HG02981 (cell line): ENCODE measurements around the gene CDK16.

ENCODE experiments used
- ATAC-seq: cut with Tn5 transposase; IDR thresholded peaks from one replicate; pipeline ENCODE4 v1.9.1; 2021; ENCODE audit warnings: mild to moderate bottlenecking, moderate library complexity; ENCODE audit not compliant: unreplicated experiment

CDK16 gene

DNA sequence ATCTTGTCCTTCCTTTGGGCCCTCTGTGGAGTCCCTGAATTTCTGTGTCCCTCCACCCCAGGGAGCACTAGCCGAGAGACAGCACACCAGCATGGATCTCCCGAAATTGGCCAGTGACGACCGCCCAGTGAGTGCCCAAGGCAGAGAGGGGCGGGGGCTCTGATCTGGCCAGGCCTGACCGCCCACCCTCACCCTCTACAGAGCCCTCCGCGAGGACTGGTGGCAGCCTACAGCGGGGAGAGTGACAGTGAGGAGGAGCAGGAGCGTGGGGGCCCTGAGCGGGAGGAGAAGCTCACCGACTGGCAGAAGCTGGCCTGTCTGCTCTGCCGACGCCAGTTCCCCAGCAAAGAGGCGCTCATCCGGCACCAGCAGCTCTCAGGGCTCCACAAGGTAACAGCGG is 33.2 kb upstream of the CDK16 start:
- no peak for ATAC-seq

DNA sequence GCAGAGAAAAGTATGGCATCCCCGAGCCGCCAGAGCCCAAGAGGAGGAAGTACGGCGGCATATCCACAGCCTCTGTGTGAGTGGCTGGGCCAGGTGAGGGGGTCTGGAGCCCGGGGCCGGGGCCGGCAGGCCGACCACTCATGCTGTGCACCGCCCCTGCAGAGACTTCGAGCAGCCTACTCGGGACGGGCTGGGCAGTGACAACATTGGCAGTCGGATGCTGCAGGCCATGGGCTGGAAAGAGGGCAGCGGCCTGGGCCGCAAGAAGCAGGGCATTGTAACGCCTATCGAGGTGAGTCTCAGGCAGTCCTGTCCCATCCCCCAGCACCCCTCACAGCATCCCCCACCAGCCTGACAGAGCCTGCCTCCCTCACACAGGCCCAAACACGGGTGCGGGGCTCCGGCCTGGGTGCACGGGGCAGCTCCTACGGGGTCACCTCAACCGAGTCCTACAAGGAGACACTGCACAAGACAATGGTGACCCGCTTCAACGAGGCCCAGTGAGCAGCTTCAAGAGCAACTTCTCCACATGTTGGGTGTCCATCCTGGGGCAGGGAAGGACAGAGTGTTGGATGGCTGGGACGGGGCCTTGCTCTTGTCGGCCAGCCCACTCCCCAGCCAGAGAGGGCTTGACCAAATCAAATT is 32.3 kb upstream of the CDK16 start:
- ATAC-seq: no peak

DNA sequence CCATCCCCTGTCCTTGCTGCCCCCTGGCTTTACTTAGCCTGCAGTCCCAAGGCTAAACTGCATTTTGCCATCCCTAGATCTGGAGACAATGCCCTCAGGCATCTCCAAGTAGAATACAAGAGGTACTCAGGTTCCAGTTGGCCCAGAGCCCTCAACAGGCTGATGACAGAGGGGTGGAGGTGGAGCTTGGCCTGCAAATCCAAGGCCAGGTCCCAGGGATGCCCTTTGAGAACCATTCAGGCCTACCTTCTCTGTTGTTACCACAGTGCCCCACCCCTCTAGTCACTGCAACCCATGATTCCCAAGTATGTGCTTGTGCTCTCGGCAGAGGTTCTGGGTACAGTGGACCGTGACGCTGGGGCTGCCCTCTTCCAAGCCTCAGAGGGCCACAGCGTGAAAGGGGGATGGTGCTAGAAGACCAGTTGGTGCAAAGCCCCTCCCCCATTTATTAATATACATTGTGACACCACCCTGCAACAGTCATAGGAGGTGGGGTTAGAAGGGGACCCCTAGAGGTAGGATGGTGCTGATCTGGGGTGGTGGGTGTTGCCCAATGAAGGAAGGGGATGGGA is 31.3 kb upstream of the CDK16 start:
- ATAC-seq: no peak

DNA sequence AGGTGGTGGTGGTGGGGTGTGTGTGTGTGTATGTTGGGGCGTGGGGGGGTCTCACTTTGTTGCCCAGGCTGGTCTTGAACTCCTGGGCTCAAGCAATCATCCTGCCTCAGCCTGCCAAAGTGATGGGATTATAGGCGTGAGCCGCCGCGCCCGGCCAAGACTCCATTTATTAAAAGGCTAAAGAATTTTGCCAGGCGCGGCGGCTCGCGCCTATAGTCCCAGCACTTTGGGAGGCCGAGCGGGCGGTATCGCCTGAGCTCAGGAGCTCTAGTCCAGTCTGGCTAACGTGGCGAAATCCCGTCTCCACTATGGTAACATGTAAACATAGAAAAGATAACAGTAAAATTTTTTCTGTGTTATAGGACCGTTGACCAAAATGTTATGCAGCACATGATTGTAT is 28.6 kb upstream of the CDK16 start:
- no peak for ATAC-seq

DNA sequence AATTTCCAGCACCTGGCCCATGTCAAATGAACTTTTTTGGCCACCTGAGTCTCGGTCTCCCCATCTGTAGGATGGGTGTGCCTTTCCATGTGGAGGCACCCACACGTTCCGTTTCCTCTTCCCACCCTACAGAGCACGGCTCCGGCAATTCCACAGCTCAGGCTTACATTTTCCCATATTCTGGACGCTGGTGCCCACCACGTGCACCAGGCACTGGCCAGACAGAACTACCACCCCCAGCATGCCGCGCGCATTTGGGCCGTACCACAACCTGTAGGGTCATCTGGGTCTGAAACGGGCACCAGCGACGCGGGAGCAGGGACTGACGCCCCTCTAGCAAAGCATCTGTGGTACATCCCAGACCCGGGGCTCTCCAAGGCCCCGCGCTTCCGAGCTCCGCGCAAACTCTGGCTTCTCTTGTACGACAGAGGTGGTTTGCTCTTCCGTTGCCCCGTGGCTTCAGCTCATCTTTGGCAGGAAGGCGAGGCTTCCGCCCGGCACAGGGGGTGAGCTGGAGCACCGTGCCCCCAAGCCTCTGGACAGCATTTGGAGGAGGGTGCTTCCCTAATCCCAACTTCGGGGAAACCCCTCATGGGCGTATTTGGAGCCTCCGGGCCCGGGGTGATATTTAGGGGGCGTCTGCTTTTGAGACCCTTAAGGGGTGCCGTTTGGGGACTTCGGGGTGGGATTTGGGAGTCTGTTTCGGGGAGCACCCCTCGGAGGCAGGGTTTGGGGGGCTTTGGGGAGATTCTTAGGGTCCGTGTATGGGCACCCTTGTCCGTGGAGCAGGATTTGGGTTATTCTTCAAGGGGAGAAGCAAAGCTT is 27.8 kb upstream of the CDK16 start:
- ATAC-seq: peak; percentile 69

DNA sequence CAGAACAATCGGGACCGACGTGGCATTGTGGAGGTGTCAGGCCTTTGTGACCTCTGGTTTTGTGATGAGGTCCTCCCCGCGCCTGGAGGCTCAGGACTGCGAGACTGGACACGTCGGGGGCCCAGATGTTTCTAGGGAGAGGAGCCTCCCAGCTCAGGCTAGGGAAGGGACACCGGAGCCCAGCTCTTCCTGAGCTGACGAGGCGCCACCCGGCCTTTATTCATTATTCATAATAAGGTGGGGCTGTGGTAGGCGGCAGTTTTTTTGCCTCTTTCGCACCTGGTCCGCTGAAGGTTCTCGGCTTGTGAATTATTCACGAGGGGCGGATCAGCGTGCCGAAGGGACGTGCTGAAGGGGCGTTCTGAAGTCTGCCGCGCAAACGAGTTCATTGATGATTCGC is 27.1 kb upstream of the CDK16 start:
- no peak for ATAC-seq

DNA sequence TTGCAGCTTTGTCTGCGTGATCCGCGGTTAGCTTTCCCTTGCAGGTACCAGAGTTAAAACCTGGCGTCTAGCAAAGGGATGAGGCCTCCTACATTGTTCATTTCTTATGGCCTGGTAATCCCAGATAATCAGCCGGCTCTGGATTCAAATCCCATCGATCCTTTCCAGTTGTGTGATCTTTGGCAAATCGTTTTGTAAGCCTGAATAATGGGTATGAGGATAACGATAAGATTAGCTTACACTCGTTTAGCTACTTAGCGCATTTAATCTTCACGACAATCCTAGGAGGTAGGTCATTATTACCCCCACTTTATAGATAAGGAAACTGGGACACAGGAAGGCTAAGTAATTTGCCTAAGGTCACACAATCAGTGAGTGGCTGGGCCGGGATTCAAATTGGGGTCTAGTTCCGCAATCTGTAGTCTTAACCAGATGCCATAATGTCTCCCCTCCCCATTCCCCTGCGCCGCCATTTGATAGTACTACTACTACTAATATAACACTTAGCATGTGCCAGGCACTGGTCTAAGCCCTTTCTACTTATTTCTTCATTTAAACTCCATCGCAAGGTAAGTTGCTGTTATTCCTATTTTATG is 26.6 kb upstream of the CDK16 start:
- ATAC-seq: no peak

DNA sequence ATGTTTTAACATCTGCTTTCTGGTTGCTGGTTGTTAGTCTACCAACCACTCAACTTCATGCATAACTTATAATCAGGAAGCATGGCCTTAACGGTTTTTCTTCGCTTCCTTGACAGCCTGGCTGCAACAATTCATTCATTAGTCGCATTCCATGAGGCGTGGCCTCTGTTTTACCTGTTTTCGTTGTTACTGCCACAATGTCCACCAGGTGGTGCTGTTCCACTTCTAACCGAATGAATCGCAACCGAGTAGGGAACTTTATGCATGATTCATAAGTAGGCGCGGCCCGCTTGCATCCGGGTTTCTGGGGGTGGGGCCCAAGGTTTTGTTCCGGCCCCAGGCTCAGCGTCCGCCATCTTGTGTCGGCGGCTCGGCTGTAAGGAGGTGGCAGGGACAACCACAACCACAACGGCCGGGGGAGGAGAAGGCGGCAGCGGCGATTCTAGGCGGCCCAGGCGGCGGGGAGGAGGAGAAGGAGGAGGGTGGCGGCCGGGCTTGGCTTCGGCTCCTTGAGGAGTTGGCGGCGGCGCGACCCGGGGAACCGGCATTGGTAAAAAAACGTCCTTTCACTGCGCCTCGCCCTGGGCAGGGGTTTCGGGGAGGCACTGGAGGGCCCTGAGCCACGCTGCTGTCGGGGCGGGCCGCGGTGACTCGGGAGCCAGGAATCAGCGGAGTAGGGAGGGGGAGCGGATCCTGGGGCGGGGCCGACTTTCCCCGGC is 24.8 kb upstream of the CDK16 start, which contains the start of gene UBA1:
UBA1 (plus strand) TSS at position 355 of the 719 bp plus-strand sequence. CDS start 4,974 bp downstream, outside the sequence.
- peak; percentile 46 for ATAC-seq

DNA sequence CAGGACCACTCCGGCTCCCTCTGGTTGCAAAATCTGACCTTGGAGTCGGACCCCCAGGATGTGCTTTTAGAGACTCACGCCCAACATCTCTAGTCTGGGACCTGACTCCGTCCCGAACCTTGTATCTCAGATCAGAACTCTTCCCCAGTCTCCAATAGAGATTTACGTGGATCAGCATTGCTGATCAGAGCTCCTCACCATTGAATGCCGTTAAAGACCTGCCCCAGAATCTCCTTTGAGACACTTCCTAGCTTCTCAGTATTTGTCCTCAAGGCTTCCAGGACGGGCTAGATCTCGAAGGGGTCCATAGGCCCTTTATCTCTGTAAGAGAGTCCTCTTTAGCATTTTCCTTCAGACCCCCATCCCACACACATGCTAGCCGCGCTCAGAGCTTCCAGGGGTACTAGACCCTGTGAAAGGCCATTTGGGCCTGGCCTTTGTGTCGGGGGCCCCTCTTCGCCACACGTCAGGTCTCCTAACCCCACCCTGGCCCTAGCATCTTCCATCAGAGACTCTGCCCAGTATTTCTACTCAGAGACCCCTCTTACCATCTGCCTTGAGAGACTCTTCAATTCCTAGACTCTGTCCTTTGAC is 24.2 kb upstream of the CDK16 start:
- ATAC-seq: no peak

DNA sequence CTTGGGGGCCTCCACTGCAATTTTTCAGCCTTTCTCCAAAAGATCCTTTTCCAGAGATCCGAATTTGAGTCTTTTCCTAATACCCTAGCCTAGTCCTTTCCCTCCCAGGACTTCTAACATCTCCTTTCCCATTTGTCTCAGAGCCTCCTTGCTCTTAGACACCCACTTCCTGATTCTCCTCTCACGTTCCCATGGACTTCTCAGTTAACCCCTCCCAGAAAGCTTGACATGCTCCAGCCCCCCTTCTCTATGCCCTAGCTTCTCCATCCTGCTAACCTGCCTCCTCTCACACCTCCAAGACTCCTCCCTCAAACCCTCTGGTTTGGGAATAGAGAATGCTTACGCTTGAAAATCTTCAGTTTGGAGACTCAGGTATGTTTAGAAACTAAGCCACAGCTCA is 22.4 kb upstream of the CDK16 start:
- ATAC-seq: no peak

DNA sequence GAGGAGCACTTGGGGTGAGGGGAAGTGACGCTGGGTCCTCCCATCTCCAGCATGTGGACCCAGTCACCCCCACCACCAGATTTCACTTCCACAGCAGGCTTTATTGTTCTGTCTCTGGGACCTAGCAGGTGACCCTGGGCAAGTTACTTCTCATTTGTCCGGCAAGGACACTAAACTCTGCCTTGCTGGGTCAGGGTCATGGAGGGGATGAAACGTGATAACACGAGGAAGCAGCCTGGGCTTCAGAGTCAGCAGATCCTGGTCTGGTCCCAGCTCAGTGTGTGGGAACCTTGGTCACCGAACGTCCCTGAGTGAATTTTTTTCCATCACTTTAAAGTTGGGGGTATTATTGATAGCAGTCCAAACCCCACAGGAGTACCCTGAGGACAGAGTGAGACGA is 21.0 kb upstream of the CDK16 start:
- ATAC-seq: no peak

DNA sequence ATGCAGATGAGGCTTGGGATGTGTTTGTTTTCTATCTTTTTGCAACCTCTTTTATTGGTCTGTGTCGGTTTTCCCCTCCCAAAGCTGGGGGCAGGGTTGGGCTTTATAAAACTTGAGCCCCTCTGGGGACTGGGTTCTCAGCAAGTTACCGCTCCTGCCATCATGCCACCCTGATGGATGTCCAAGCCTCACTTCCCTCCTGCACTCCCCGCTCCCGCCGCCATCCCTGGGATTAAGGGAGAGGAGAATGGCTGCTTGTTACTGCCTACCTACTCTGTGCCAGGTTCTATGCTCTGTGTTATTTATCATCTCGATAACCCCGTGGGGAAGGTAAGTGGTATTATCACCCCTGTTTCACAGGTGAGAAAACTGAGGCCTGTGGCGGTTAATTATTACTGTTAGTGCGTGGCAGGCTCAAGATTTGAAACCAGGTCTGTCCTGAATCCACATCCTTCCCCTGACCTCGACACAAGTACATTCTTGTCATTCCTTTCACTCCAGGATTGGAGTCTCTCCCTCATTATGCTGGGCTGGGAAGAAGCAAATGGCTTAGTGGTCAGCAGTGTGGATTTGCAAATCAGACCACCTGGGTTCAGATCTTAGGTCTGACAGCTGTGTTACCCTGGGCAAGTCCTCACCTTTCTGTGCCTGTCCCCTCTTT is 20.3 kb upstream of the CDK16 start:
- no peak for ATAC-seq

DNA sequence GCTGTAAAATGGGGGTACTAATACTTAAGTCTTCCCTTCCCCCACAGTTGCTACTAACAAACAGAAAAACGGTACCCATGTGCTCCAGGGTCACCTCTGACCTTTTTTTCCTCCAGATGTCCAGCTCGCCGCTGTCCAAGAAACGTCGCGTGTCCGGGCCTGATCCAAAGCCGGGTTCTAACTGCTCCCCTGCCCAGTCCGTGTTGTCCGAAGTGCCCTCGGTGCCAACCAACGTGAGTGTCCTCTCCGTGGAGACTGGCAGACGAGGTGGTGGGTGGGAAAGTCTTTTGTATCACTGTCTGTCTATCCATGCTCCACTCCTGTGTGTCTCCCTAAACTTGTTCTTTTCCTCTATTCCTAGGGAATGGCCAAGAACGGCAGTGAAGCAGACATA is 19.8 kb upstream of the CDK16 start:
- no peak for ATAC-seq

DNA sequence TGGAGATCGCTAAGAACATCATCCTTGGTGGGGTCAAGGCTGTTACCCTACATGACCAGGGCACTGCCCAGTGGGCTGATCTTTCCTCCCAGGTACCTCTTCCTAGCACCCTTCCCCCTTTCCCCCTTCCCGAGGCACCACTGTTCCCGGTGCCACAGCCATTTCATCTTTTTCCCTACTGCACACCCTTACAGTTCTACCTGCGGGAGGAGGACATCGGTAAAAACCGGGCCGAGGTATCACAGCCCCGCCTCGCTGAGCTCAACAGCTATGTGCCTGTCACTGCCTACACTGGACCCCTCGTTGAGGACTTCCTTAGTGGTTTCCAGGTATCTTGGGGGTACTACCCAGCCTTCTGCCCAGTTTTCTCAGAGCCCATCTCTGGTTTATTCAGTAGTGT is 19.2 kb upstream of the CDK16 start:
- no peak for ATAC-seq

DNA sequence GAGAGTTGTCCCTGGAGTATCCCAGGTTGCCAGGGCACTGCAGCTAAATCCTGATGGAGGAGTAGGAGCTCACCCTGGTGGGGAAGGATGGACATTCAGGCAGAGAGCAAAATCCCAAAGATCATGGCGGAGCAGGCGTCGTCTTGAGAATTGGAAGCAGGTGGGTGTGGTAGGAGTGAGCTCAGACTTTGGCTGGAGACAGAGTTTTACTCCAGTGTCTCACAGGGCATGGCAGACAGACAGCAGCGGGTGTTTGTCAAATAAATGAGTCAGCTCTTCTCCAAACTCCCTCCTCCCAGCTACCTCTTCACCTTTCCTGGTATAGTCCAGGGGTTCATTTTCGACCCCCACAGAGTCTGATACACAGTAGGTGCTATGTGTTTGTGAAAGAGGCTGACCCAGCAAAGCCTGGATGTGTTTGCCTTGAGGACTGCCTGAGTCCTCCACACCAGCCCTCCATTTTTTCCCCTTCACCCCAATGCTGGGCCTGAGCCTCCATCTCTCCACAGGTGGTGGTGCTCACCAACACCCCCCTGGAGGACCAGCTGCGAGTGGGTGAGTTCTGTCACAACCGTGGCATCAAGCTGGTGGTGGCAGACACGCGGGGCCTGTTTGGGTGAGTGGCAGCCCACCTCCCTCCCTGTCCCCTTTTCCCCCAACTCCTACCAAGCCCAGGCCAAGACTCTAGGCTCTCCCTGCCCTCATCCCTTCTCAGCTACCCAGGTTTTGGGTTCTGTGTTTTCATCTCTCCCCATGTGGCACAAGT is 17.9 kb upstream of the CDK16 start:
- ATAC-seq: no peak

DNA sequence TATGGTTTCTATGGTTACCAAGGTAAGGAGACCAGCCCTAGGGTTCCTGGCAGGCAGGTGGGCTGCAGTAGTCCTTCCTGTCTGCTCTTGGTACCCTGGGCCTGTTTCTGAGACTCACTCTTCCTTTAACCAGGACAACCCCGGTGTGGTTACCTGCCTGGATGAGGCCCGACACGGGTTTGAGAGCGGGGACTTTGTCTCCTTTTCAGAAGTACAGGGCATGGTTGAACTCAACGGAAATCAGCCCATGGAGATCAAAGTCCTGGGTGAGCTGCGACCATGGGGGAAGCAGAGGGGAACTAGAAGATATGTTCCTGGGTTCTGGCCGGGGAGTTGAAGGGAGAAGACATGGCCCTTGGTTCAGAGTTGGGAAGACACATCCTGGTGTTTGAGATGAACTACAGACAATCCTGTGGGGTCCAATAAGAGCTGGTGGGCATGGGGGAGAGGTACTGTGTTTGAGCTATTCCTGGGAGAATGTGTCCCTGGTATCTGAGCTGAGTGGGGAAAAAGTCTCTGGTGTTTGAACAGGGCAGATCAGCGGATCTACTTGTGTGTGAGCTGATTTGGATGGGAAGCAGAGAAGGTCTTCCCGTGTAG is 17.0 kb upstream of the CDK16 start:
- no peak for ATAC-seq

DNA sequence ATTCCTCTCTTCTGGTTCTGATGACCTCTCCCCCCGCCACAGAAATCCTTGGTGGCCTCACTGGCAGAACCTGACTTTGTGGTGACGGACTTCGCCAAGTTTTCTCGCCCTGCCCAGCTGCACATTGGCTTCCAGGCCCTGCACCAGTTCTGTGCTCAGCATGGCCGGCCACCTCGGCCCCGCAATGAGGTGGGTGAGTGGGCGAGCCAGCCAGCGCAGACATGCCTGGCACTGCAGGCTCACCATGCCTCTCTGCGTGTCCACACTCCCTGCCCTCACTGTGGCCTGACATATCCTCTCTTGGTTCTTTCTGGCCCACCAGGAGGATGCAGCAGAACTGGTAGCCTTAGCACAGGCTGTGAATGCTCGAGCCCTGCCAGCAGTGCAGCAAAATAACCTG is 16.2 kb upstream of the CDK16 start:
- ATAC-seq: no peak

DNA sequence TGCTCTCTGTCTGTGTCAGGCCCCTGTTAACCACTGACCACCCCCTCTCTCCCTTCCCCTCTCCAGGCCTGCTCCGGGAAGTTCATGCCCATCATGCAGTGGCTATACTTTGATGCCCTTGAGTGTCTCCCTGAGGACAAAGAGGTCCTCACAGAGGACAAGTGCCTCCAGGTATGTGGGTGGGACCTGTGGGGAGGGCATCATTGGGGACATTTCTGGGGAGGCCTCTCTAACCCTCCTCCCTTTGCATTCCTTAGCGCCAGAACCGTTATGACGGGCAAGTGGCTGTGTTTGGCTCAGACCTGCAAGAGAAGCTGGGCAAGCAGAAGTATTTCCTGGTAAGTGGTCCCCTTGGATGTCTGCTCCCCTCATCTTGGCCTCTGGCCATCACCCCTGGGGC is 15.6 kb upstream of the CDK16 start:
- ATAC-seq: no peak

DNA sequence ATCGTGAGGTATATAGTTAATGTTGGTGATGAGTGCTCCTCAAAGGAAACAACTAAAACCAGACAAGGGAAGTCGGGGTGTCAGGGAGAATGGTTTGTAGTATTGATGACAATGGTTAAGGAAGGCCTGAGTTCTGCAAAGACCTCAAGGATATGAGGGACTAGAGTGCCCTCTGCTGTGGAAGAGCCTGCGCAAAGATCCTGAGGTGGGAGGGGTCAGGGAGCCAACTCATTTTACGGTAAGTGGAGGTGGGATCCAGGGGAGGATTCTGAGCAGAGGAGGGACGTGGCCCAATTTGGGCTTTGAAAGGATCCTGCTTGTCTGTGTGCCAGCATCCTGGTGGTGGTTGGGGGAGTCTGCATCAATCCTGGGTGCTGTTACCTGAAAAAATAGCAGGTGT is 13.5 kb upstream of the CDK16 start:
- ATAC-seq: no peak
